ENCODE measurements around the gene BTBD7. TPM values are rescaled to one million over a fixed set of nuclear protein-coding genes. Genes with fewer than 3 reads are reported as not detected.

Gene BTBD7
- total RNA-seq, 2 donors from 2014 or later = 42.8 to 48.6 TPM

DNA sequence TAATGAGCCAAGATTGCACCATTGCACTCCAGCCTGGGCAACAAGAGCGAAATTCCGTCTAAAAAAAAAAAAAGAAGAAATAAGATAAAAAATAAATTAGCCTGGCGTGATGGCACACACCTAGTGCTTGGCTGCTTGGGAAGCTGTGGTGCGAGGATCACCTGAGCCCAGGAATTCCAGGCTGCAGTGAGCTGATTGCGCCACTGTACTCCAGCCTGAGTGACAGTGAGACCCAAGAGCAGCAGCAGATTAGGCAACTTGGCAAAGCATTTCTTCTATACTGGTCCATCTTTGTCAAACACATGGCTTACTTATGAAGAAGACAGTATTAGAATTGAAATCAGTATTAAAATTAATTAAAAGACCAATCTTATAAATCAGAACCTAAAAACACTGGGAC, 132.3 kb downstream of the BTBD7 start:
- Mint-ChIP-seq H3K4me1 (peaks cover 2% of the 10 kb centered on the region), H3K4me3 (no peak overlapping the region), H3K9me3 (no peaks in the 10 kb centered on the region), H3K36me3 (ENCODE audit: low read depth) (peaks cover 8% of the 10 kb centered on the region), H3K27me3 (ENCODE audit: insufficient read depth) (no peaks in the 10 kb centered on the region), H3K27ac (no peak overlapping the region)
- TF ChIP-seq, protein P1, sequence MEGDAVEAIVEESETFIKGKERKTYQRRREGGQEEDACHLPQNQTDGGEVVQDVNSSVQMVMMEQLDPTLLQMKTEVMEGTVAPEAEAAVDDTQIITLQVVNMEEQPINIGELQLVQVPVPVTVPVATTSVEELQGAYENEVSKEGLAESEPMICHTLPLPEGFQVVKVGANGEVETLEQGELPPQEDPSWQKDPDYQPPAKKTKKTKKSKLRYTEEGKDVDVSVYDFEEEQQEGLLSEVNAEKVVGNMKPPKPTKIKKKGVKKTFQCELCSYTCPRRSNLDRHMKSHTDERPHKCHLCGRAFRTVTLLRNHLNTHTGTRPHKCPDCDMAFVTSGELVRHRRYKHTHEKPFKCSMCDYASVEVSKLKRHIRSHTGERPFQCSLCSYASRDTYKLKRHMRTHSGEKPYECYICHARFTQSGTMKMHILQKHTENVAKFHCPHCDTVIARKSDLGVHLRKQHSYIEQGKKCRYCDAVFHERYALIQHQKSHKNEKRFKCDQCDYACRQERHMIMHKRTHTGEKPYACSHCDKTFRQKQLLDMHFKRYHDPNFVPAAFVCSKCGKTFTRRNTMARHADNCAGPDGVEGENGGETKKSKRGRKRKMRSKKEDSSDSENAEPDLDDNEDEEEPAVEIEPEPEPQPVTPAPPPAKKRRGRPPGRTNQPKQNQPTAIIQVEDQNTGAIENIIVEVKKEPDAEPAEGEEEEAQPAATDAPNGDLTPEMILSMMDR (conservative IDR thresholded peaks at IDR 0.05) = no peak
- no peak overlapping the region for H3K4me3 ChIP-seq (ENCODE audit: low read length)
- H3K27ac ChIP-seq (ENCODE audit: low read depth, low read length) = no peak overlapping the region
- H3K9me3 ChIP-seq (ENCODE audit: control insufficient read depth, low read length) = no peaks in the 10 kb centered on the region
- H3K27me3 ChIP-seq (ENCODE audit: control insufficient read depth, insufficient read depth, low read length, poor library complexity, severe bottlenecking) = no peaks in the 10 kb centered on the region
- peaks cover 9% of the 10 kb centered on the region for H3K36me3 ChIP-seq (ENCODE audit: control insufficient read depth, insufficient read depth, low read length)
- 95 to 97% methylated on average over 3 to 5 of the region's 5 CpGs for WGBS, 2 experiments (ENCODE audit: insufficient coverage in 1 of 2, insufficient read length in 1 of 2)
- H3K4me1 ChIP-seq (ENCODE audit: control insufficient read depth, insufficient read depth, low read length) = no peaks in the 10 kb centered on the region
- no peak for DNase-seq
- no peak overlapping the region for H3K9ac ChIP-seq (ENCODE audit: extremely low read depth, low read length, poor library complexity, severe bottlenecking)

DNA sequence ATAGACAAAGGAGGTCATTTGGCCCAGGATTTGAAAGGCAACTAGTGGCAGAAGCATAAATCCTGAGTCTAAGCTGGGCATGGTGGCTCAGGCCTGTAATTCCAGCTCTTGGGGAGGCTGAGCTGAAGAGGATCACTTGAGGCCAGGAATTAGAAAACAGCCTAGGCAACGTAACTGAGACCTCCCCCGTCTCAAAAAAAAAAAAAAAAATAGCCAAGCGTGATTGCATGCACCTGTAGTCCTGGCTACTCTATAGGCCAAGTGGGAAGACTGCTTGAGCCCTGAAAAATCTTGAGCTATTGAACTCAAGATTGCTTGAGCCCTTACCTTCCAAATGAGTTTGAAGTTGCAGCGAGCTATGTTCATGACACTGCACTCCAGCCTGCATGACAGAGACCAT, 133.8 kb downstream of the BTBD7 start:
- Histone ChIP-seq H3K4me3 (ENCODE audit: low read length) (no peak overlapping the region), H3K9me3 (ENCODE audit: control insufficient read depth, low read length) (no peaks in the 10 kb centered on the region), H3K9ac (ENCODE audit: extremely low read depth, low read length, poor library complexity, severe bottlenecking) (no peak overlapping the region), H3K4me1 (ENCODE audit: control insufficient read depth, insufficient read depth, low read length) (no peaks in the 10 kb centered on the region), H3K36me3 (ENCODE audit: control insufficient read depth, insufficient read depth, low read length) (peaks cover 6% of the 10 kb centered on the region), H3K27me3 (ENCODE audit: control insufficient read depth, insufficient read depth, low read length, poor library complexity, severe bottlenecking) (no peaks in the 10 kb centered on the region), H3K27ac (ENCODE audit: low read depth, low read length) (no peak overlapping the region)
- no peaks in the 10 kb centered on the region for H3K4me1 Mint-ChIP-seq
- TF ChIP-seq, protein P1 (conservative IDR thresholded peaks at IDR 0.05) = no peak
- no peak for DNase-seq
- H3K27ac Mint-ChIP-seq = no peak overlapping the region
- peaks cover 3% of the 10 kb centered on the region for H3K36me3 Mint-ChIP-seq (ENCODE audit: low read depth)
- no peaks in the 10 kb centered on the region for H3K27me3 Mint-ChIP-seq (ENCODE audit: insufficient read depth)
- H3K4me3 Mint-ChIP-seq = no peak overlapping the region
- no peaks in the 10 kb centered on the region for H3K9me3 Mint-ChIP-seq
- 92 to 96% methylated on average over 4 of the region's 4 CpGs for WGBS, 2 experiments (ENCODE audit: insufficient coverage in 1 of 2, insufficient read length in 1 of 2)

DNA sequence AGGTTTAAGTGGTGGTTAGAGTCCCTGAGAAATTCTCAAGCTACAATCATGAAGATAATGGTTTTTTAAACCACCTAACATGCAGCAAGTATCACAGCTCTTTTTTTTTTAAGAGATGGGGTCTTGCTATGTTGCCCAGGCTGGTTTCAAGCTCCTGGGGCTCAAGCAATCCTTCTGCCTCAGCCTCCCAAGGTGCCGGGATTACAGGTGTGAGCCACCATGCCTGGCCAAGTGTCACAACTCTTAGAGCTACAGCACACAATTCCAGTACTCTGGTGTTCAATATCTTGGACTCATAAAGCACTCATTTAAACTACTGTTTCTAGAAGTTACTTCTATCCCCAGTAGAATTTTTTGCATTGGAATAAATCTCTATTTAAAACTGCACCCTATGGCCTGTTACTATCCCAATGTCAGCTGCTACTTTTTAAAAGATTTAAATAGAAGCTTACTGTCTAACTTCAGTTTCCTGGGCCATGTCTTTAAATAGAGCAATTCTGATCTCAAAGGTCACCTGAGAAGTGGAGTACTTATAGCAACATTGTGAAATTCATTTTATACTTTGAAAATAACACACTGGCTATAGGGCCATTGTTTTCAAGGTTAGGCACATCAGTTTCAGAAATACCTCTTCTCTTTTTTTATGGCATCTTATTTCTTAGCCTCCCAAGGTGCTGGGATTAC, 137.4 kb downstream of the BTBD7 start:
- no peaks in the 10 kb centered on the region for H3K9me3 ChIP-seq (ENCODE audit: control insufficient read depth, low read length)
- Mint-ChIP-seq H3K27ac (no peak overlapping the region), H3K4me3 (no peak overlapping the region), H3K27me3 (ENCODE audit: insufficient read depth) (no peaks in the 10 kb centered on the region), H3K4me1 (no peaks in the 10 kb centered on the region), H3K36me3 (ENCODE audit: low read depth) (peaks cover 6% of the 10 kb centered on the region), H3K9me3 (no peaks in the 10 kb centered on the region)
- H3K27me3 ChIP-seq (ENCODE audit: control insufficient read depth, insufficient read depth, low read length, poor library complexity, severe bottlenecking) = no peaks in the 10 kb centered on the region
- no peaks in the 10 kb centered on the region for H3K4me1 ChIP-seq (ENCODE audit: control insufficient read depth, insufficient read depth, low read length)
- H3K36me3 ChIP-seq (ENCODE audit: control insufficient read depth, insufficient read depth, low read length) = no peaks in the 10 kb centered on the region
- no peak overlapping the region for H3K9ac ChIP-seq (ENCODE audit: extremely low read depth, low read length, poor library complexity, severe bottlenecking)
- 93 to 100% methylated on average over 1 of the region's 1 CpG for WGBS, 2 experiments (ENCODE audit: insufficient coverage in 1 of 2, insufficient read length in 1 of 2)
- H3K4me3 ChIP-seq (ENCODE audit: low read length) = no peak overlapping the region
- no peak overlapping the region for H3K27ac ChIP-seq (ENCODE audit: low read depth, low read length)
- TF ChIP-seq, protein P1 (conservative IDR thresholded peaks at IDR 0.05) = no peak
- DNase-seq = no peak

Other genes with a start within 250 kb of the BTBD7 start
- 10 to 100 TPM; 59.9 to 66.9 TPM for gene ITPK1, start 217.1 kb downstream of the BTBD7 start, total RNA-seq
- gene MOAP1, start 148.1 kb downstream of the BTBD7 start, total RNA-seq = 10 to 100 TPM; 15.8 to 23.6 TPM
- 10 to 100 TPM; 25.0 to 27.9 TPM for gene LYSET, start 147.7 kb downstream of the BTBD7 start, total RNA-seq
- 1 to 10 TPM; 6.5 to 7.2 TPM for gene GON7, start 126.0 kb downstream of the BTBD7 start, total RNA-seq
- gene UBR7, start 125.8 kb downstream of the BTBD7 start, total RNA-seq = 10 to 100 TPM; 25.0 to 25.6 TPM
- gene COX8C, start 14.1 kb upstream of the BTBD7 start, total RNA-seq = not detected
- 10 to 100 TPM in 1 of 2 donors, 1 to 10 TPM in 1; 6.0 to 14.4 TPM for gene UNC79, start 97.9 kb upstream of the BTBD7 start, total RNA-seq